Measurements from ENCODE around the gene XPC. TPM values are rescaled to one million over a fixed set of nuclear protein-coding genes. Genes with fewer than 3 reads are reported as not detected.
A peak's percentile ranks its signal among the peaks of the same experiment; 100 is the strongest.

The XPC gene
- total and polyA plus RNA-seq, 2 donors: 19.1 to 32.8 TPM

DNA sequence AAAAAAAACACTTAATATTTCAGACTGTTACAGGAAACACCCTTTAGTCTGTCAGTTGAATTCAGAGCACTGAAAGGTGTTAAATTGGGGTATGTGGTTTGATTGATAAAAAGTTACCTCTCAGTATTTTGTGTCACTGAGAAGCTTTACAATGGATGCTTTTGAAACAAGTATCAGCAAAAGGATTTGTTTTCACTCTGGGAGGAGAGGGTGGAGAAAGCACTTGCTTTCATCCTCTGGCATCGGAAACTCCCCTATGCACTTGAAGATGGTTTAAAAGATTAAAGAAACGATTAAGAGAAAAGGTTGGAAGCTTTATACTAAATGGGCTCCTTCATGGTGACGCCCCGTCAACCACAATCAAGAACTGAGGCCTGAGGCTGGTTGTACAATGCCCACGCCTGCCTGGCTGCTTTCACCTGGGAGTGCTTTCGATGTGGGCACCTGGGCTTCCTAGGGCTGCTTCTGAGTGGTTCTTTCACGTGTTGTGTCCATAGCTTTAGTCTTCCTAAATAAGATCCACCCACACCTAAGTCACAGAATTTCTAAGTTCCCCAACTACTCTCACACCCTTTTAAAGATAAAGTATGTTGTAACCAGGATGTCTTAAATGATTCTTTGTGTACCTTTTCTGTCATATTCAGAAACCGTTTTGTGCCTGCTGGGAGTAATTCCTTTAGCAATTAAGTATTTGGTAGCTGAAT is 35.7 kb downstream of the XPC start:
- WGBS: 84% methylated on average over 8 of the region's 8 CpGs
- peak in 1 of 9 donors; percentile 23 for DNase-seq (ENCODE audit: low read depth in 6 of 9, low spot score in 9 of 9)
- H3K9me3 ChIP-seq (ENCODE audit: control insufficient read depth in 2 of 2, insufficient read depth in 1 of 2, low read length in 1 of 2): no peaks in the 10 kb centered on the region
- peaks cover 0 to 20% of the 10 kb centered on the region in 2 donors for H3K4me1 ChIP-seq (ENCODE audit: control insufficient read depth in 2 of 2, insufficient read depth in 2 of 2, low read length in 2 of 2)
- H3K4me3 ChIP-seq (ENCODE audit: low read length in 2 of 2): no peak overlapping the region
- H3K27me3 ChIP-seq (ENCODE audit: control insufficient read depth in 2 of 2, insufficient read depth in 1 of 2, low read length in 1 of 2): no peaks in the 10 kb centered on the region
- H3K36me3 ChIP-seq (ENCODE audit: control insufficient read depth in 2 of 2, insufficient read depth in 2 of 2, low read length in 1 of 2): peaks cover 56 to 61% of the 10 kb centered on the region in 2 donors
- peak overlapping the region in 1 of 2 donors; percentile 54 for H3K27ac ChIP-seq (ENCODE audit: low read depth in 1 of 2, low read length in 1 of 2)

DNA sequence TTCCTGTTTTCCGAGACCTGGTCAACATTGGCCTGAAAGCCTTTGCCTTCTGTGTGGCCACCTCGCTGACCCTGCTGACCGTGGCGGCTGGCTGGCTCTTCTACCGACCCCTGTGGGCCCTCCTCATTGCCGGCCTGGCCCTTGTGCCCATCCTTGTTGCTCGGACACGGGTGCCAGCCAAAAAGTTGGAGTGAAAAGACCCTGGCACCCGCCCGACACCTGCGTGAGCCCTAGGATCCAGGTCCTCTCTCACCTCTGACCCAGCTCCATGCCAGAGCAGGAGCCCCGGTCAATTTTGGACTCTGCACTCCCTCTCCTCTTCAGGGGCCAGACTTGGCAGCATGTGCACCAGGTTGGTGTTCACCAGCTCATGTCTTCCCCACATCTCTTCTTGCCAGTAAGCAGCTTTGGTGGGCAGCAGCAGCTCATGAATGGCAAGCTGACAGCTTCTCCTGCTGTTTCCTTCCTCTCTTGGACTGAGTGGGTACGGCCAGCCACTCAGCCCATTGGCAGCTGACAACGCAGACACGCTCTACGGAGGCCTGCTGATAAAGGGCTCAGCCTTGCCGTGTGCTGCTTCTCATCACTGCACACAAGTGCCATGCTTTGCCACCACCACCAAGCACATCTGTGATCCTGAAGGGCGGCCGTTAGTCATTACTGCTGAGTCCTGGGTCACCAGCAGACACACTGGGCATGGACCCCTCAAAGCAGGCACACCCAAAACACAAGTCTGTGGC is 36.6 kb downstream of the XPC start:
- no peak for DNase-seq (ENCODE audit: low read depth in 6 of 9, low spot score in 9 of 9)
- Histone ChIP-seq H3K9me3 (ENCODE audit: control insufficient read depth in 2 of 2, insufficient read depth in 1 of 2, low read length in 1 of 2) (no peaks in the 10 kb centered on the region), H3K4me3 (ENCODE audit: low read length in 2 of 2) (no peak overlapping the region), H3K27me3 (ENCODE audit: control insufficient read depth in 2 of 2, insufficient read depth in 1 of 2, low read length in 1 of 2) (no peaks in the 10 kb centered on the region), H3K36me3 (ENCODE audit: control insufficient read depth in 2 of 2, insufficient read depth in 2 of 2, low read length in 1 of 2) (peaks cover 51 to 56% of the 10 kb centered on the region in 2 donors), H3K4me1 (ENCODE audit: control insufficient read depth in 2 of 2, insufficient read depth in 2 of 2, low read length in 2 of 2) (peaks cover 0 to 20% of the 10 kb centered on the region in 2 donors), H3K27ac (ENCODE audit: low read depth in 1 of 2, low read length in 1 of 2) (peak overlapping the region in 1 of 2 donors; percentile 4)
- WGBS: 96% methylated on average over 19 of the region's 19 CpGs

DNA sequence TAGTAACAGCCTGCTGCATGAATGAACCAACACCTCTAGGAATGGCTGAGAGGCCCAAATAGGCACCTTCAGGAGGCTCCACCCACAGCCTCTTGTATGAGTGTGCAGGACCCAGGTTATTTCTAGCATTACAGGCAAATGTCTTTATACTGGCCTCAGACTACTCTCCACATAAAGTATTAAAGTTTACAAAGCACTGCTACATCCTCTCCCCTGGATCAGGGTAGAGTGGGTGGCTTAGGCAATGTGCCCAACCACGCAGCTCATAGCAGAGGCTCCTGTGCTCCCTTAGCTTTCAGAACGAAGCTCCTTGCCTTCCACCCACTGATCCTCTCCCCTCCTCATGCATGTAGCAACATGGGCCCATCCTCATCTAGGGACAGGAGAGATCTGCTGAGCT is 37.3 kb downstream of the XPC start:
- Histone ChIP-seq H3K9me3 (ENCODE audit: control insufficient read depth in 2 of 2, insufficient read depth in 1 of 2, low read length in 1 of 2) (no peaks in the 10 kb centered on the region), H3K27ac (ENCODE audit: low read depth in 1 of 2, low read length in 1 of 2) (no peak overlapping the region), H3K36me3 (ENCODE audit: control insufficient read depth in 2 of 2, insufficient read depth in 2 of 2, low read length in 1 of 2) (peaks cover 48 to 56% of the 10 kb centered on the region in 2 donors), H3K4me1 (ENCODE audit: control insufficient read depth in 2 of 2, insufficient read depth in 2 of 2, low read length in 2 of 2) (peaks cover 0 to 20% of the 10 kb centered on the region in 2 donors), H3K27me3 (ENCODE audit: control insufficient read depth in 2 of 2, insufficient read depth in 1 of 2, low read length in 1 of 2) (no peaks in the 10 kb centered on the region), H3K4me3 (ENCODE audit: low read length in 2 of 2) (no peak overlapping the region)
- DNase-seq (ENCODE audit: low read depth in 6 of 9, low spot score in 9 of 9): no peak
- 81% methylated on average over 2 of the region's 2 CpGs for WGBS

DNA sequence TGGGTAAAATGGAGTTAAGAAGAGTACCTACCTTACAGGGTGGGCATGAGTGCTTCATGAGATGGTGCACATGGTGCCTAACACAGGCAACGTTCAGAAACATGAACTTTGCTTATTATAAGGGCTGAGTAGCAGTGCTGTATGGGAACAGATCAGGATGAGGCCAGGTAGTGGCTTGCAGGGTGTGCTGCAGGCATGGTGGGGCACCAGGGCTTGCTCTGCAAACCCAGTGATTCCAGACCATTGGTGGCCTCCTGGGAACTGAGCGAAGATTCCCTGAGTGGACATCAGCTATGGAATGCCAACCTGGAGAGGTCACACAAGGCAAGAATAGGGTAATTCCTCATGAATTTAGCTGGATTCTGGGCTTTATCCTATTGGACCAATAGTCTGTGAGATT is 37.7 kb downstream of the XPC start:
- WGBS: 94% methylated on average over 2 of the region's 2 CpGs
- no peaks in the 10 kb centered on the region for H3K27me3 ChIP-seq (ENCODE audit: control insufficient read depth in 2 of 2, insufficient read depth in 1 of 2, low read length in 1 of 2)
- H3K4me1 ChIP-seq (ENCODE audit: control insufficient read depth in 2 of 2, insufficient read depth in 2 of 2, low read length in 2 of 2): peaks cover 0 to 20% of the 10 kb centered on the region in 2 donors
- no peak for DNase-seq (ENCODE audit: low read depth in 6 of 9, low spot score in 9 of 9)
- no peak overlapping the region for H3K27ac ChIP-seq (ENCODE audit: low read depth in 1 of 2, low read length in 1 of 2)
- peaks cover 48 to 55% of the 10 kb centered on the region in 2 donors for H3K36me3 ChIP-seq (ENCODE audit: control insufficient read depth in 2 of 2, insufficient read depth in 2 of 2, low read length in 1 of 2)
- H3K4me3 ChIP-seq (ENCODE audit: low read length in 2 of 2): no peak overlapping the region
- H3K9me3 ChIP-seq (ENCODE audit: control insufficient read depth in 2 of 2, insufficient read depth in 1 of 2, low read length in 1 of 2): no peaks in the 10 kb centered on the region

DNA sequence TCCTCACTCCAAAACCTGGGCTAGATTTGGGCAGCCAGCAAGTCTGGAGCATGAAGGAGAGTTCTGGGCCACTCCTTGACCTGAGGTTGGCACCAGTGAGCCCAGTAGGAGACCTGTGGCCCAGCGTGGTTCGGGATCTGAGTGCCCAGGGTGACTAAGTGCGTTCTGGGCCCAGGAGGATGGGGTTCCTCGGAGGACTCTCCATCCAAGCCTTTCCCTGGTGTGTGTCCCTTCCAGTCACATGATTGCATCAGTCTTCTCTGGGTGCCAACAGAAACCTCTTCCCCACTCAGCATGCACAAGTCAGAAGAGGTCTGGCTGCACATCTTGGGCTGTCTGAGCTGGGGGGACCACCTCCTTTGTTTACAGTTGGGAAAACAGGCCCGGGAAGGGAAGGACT is 38.6 kb downstream of the XPC start:
- peaks cover 52 to 59% of the 10 kb centered on the region in 2 donors for H3K36me3 ChIP-seq (ENCODE audit: control insufficient read depth in 2 of 2, insufficient read depth in 2 of 2, low read length in 1 of 2)

DNA sequence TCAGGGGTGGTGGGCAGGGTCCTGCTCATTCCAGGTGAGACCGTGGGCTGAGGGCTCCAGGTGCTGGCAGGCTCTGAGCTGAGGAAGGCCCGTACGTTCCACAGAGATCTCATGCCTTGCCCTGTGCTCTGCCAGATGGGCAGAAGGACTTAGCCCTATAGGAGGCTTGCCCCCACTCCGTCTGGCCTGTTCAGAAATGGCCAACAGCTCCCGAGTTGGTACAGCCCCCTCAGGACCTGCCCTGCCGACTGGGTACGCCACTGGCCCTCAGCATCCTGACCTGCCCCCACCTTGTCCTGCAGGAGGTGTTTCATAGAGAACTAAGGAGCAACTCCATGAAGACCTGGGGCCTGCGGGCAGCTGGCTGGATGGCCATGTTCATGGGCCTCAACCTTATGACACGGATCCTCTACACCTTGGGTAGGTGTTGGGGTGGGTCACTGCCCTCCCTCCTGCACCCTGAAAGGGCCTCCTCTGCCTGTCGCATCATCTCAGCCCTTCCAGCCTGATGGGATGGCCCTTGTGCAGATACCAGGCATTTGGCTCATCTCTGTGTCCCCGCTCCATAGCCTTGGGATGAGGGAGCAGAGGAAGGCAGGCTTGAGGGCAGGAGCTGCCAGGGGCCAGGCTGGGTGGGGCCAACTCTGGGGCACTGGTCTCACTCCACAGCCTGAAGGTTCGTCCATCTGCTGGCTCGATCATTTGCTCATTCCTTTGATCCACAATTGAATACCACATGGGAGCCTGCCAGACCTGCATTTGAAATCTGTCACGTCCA is 39.3 kb downstream of the XPC start:
- Histone ChIP-seq H3K27ac (ENCODE audit: low read depth in 1 of 2, low read length in 1 of 2) (no peak overlapping the region), H3K36me3 (ENCODE audit: control insufficient read depth in 2 of 2, insufficient read depth in 2 of 2, low read length in 1 of 2) (peaks cover 59 to 63% of the 10 kb centered on the region in 2 donors), H3K27me3 (ENCODE audit: control insufficient read depth in 2 of 2, insufficient read depth in 1 of 2, low read length in 1 of 2) (no peaks in the 10 kb centered on the region), H3K9me3 (ENCODE audit: control insufficient read depth in 2 of 2, insufficient read depth in 1 of 2, low read length in 1 of 2) (no peaks in the 10 kb centered on the region), H3K4me1 (ENCODE audit: control insufficient read depth in 2 of 2, insufficient read depth in 2 of 2, low read length in 2 of 2) (peaks cover 0 to 10% of the 10 kb centered on the region in 2 donors), H3K4me3 (ENCODE audit: low read length in 2 of 2) (no peak overlapping the region)
- no peak for DNase-seq (ENCODE audit: low read depth in 6 of 9, low spot score in 9 of 9)
- WGBS: 95% methylated on average over 14 of the region's 14 CpGs

More for the DNA sequence above, 38.6 kb downstream of the XPC start:
- no peak for DNase-seq (ENCODE audit: low read depth in 6 of 9, low spot score in 9 of 9)
- no peaks in the 10 kb centered on the region for H3K27me3 ChIP-seq (ENCODE audit: control insufficient read depth in 2 of 2, insufficient read depth in 1 of 2, low read length in 1 of 2)
- H3K4me3 ChIP-seq (ENCODE audit: low read length in 2 of 2): no peak overlapping the region
- H3K27ac ChIP-seq (ENCODE audit: low read depth in 1 of 2, low read length in 1 of 2): no peak overlapping the region
- 97% methylated on average over 5 of the region's 5 CpGs for WGBS
- H3K4me1 ChIP-seq (ENCODE audit: control insufficient read depth in 2 of 2, insufficient read depth in 2 of 2, low read length in 2 of 2): peaks cover 0 to 15% of the 10 kb centered on the region in 2 donors
- H3K9me3 ChIP-seq (ENCODE audit: control insufficient read depth in 2 of 2, insufficient read depth in 1 of 2, low read length in 1 of 2): no peaks in the 10 kb centered on the region

DNA sequence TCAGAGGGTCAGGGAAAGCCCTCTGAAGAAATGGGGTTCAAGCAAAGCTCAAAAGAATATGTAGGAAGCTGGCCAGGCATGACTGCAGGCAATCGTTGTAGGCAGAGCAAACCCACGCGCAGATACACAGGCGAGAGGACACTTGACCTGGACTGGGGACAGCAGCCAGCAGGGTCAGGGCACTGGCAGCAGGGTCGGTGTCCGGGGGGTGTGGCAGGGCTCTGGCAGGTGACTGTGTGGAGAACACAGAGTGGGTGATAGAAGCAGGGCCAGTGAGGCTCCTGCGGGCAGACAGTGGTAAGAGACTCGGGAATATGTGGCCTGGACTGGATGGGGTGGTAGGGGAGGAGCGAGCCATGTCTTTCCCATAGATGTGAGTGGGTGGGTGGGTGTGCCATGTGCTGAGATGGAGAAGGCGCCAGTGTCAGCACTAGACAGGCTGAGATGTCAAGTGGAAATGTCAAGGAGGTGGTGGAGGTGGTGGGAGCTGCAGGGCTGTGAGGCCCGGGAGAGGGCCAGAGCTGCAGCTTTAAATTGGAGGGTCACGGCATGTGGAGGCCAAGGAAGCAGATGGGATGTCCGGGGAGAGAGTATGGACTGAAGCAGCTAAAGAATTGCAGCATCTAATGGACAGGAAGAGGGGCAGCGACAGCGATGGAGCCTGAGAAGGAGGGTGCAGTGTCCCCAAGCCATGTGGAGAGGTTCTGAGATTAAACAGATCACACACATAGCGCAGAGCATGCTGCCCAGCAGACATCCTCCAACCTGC is 40.1 kb downstream of the XPC start:
- Histone ChIP-seq H3K9me3 (ENCODE audit: control insufficient read depth in 2 of 2, insufficient read depth in 1 of 2, low read length in 1 of 2) (no peaks in the 10 kb centered on the region), H3K4me1 (ENCODE audit: control insufficient read depth in 2 of 2, insufficient read depth in 2 of 2, low read length in 2 of 2) (peaks cover 0 to 6% of the 10 kb centered on the region in 2 donors), H3K36me3 (ENCODE audit: control insufficient read depth in 2 of 2, insufficient read depth in 2 of 2, low read length in 1 of 2) (peaks cover 67 to 68% of the 10 kb centered on the region in 2 donors), H3K27ac (ENCODE audit: low read depth in 1 of 2, low read length in 1 of 2) (no peak overlapping the region), H3K27me3 (ENCODE audit: control insufficient read depth in 2 of 2, insufficient read depth in 1 of 2, low read length in 1 of 2) (no peaks in the 10 kb centered on the region), H3K4me3 (ENCODE audit: low read length in 2 of 2) (no peak overlapping the region)
- DNase-seq (ENCODE audit: low read depth in 6 of 9, low spot score in 9 of 9): no peak
- 98% methylated on average over 16 of the region's 16 CpGs for WGBS

DNA sequence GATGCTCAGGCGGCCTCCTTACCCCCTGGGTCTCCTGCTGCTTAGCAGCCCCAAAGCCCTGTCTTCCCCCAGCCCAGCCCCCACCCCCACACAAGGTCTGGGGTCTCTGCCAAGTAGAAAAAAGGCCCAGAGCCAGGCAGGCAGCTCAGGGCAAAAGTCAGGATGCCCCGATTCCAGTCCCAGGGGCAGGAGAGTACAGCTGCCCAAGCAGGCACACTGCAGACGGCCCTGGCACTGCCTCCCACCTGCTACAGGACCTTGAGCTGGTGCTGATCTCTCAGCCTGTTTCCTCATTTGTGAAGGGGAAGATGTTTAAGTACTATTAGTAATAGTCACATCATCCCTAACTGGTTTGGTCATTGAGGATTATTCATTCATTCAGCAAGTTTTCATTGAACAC is 41.0 kb downstream of the XPC start:
- no peak overlapping the region for H3K27ac ChIP-seq (ENCODE audit: low read depth in 1 of 2, low read length in 1 of 2)
- H3K4me1 ChIP-seq (ENCODE audit: control insufficient read depth in 2 of 2, insufficient read depth in 2 of 2, low read length in 2 of 2): peaks cover 0 to 3% of the 10 kb centered on the region in 2 donors
- DNase-seq (ENCODE audit: low read depth in 6 of 9, low spot score in 9 of 9): no peak
- H3K27me3 ChIP-seq (ENCODE audit: control insufficient read depth in 2 of 2, insufficient read depth in 1 of 2, low read length in 1 of 2): no peaks in the 10 kb centered on the region
- no peaks in the 10 kb centered on the region for H3K9me3 ChIP-seq (ENCODE audit: control insufficient read depth in 2 of 2, insufficient read depth in 1 of 2, low read length in 1 of 2)
- 97% methylated on average over 3 of the region's 3 CpGs for WGBS
- H3K4me3 ChIP-seq (ENCODE audit: low read length in 2 of 2): no peak overlapping the region
- H3K36me3 ChIP-seq (ENCODE audit: control insufficient read depth in 2 of 2, insufficient read depth in 2 of 2, low read length in 1 of 2): peaks cover 75 to 76% of the 10 kb centered on the region in 2 donors
